ENCODE data around the gene SLC7A6OS.

DNA sequence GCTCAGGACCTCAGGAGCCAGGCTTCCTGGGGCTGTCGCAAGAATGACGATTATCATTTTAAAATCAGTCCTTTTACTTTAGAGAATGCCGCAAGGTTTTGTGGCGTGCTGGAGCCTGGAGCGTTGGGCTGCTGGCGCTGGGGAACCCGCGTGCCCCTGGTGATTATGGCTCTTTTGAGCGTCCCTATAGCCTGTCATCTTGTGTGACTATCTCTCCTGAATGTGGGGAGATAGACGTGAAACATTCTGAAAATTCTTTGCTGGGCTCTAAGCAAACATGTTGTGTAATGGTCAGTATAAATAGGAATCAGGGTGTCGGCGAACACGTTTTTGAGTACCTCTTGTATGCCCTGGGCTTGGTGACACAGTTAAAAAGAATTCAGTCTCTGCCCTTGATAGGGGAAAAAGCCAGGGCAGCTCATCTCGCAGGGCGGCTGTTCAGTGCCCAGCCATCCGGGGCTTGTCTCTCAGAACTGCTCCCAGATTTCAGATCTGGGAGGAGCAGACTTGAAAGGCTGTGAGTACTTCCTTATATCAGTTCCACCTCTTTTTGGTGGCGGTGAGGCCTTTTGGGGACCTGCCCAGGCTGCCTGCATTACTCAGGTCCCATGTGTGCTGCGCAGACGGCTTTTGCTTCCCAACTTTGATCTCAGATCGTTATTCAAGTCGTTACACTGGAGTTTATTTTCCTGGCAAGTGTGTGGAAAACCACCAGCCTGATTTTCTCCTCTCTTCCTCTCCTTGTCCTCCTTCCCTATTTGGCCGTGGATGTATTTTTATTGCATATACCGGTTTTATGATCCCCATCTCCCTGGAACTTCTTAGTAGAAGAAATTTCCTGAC lies 45.4 kb downstream of the SLC7A6OS start:
- TF ChIP-seq EZH2 (IDR thresholded peaks at IDR 0.05; ENCODE audit: insufficient read depth, poor library complexity, severe bottlenecking) = no peak
- TF ChIP-seq EZH2phosphoT487 (IDR thresholded peaks at IDR 0.05; ENCODE audit: insufficient read depth, low read depth) = no peak
